ENCODE results near the gene TSNAXIP1.

GRCh38 chr16:67842509-67843342, 36.0 kb downstream of the TSNAXIP1 start:
- peak; percentile 48 for TF ChIP-seq CTCF (IDR thresholded peaks at IDR 0.05; ENCODE audit: low read length)
- no peak for TF ChIP-seq EZH2 (optimal IDR thresholded peaks at IDR 0.05; ENCODE audit: low read depth, low read length)
